Naive B cell (primary cell): ENCODE results near the gene ANK3. TPM values are rescaled to one million over a fixed set of nuclear protein-coding genes. Genes with fewer than 3 reads are reported as not detected.

Source experiments
- ATAC-seq, 2 donors: fragments of 150-1000 bp; cut with Tn5 transposase; 2 replicates each; pipeline ENCODE4 v1.10.0; 2021; ENCODE audit warnings: low read depth in 2 of 2, mild to moderate bottlenecking in 2 of 2, moderate library complexity in 2 of 2
- DNase-seq: peaks from one replicate; pipeline ENCODE4 v3.0.0; 2022
- H3K27ac Mint-ChIP-seq, 6 donors: one replicate each; pipeline ENCODE4 v1.8.0; 2020 to 2022; ENCODE audit warnings: mild to moderate bottlenecking in 6 of 6, mixed read lengths in 6 of 6, moderate library complexity in 5 of 6, inconsistent platforms in 2 of 6
- H3K27me3 Mint-ChIP-seq, 3 donors: one replicate each; pipeline ENCODE4 v1.8.0; 2021 to 2022; ENCODE audit warnings: mixed read lengths in 3 of 3, mild to moderate bottlenecking in 1 of 3
- H3K36me3 Mint-ChIP-seq, 2 donors: one replicate each; pipeline ENCODE4 v1.8.0; 2020 to 2022; ENCODE audit warnings: mixed read lengths in 2 of 2, inconsistent platforms in 1 of 2, mild to moderate bottlenecking in 1 of 2
- H3K4me1 Mint-ChIP-seq, 3 donors: one replicate each; pipeline ENCODE4 v1.8.0; 2020 to 2022; ENCODE audit warnings: mixed read lengths in 3 of 3, inconsistent platforms in 1 of 3, mild to moderate bottlenecking in 1 of 3, moderate library complexity in 1 of 3
- H3K4me3 Mint-ChIP-seq, 8 donors: one replicate each; pipeline ENCODE4 v1.8.0; 2020 to 2022; ENCODE audit warnings: mild to moderate bottlenecking in 8 of 8, mixed read lengths in 8 of 8, moderate library complexity in 8 of 8, inconsistent platforms in 2 of 8
- H3K9me3 Mint-ChIP-seq, 7 donors: one replicate each; pipeline ENCODE4 v1.8.0; 2020 to 2022; ENCODE audit warnings: mixed read lengths in 7 of 7, mild to moderate bottlenecking in 5 of 7, inconsistent platforms in 2 of 7, moderate library complexity in 1 of 7
- polyA plus RNA-seq, 6 donors: library from polyadenylated mRNA; unstranded; fragments of 300-500 nt; fragmentation: Illumina TruSeq; gene quantifications; one replicate each; pipeline ENCODE4 v1.2.3, GENCODE V29; 2021; ENCODE audit warnings: low read depth in 6 of 6

Gene ANK3
- polyA plus RNA-seq = 1 to 10 TPM in 5 of 6 donors, not detected in 1; 1.3 to 3.8 (median 2.5) TPM

GRCh38 chr10:60389413-60390025 lies at the start of gene ANK3:
Gene ANK3 (minus strand): TSS chr10:60389875. CDS start chr10:60389538, 337 bp downstream.
- no peaks in the 10 kb centered on the region for H3K36me3 Mint-ChIP-seq
- ATAC-seq = no peak
- H3K27me3 Mint-ChIP-seq = no peaks in the 10 kb centered on the region
- DNase-seq = no peak
- H3K27ac Mint-ChIP-seq = peak within 1 kb of the TSS in 5 of 6 donors; percentile 1 to 90 (median 78)
- peaks cover 23 to 38% (median 28%) of the 10 kb centered on the region in 3 donors for H3K4me1 Mint-ChIP-seq
- H3K9me3 Mint-ChIP-seq = no peaks in the 10 kb centered on the region
- peak within 1 kb of the TSS in 4 of 8 donors; percentile 23 to 78 (median 62) for H3K4me3 Mint-ChIP-seq

GRCh38 chr10:60434418-60435046 lies 44.9 kb upstream of the ANK3 start:
- Mint-ChIP-seq H3K36me3 (no peaks in the 10 kb centered on the region), H3K27me3 (no peaks in the 10 kb centered on the region), H3K4me1 (peaks cover 12 to 17% (median 16%) of the 10 kb centered on the region in 3 donors), H3K9me3 (no peaks in the 10 kb centered on the region), H3K4me3 (no peak overlapping the region), H3K27ac (no peak overlapping the region)
- DNase-seq = peak; percentile 27
- ATAC-seq = no peak

GRCh38 chr10:60433684-60434083 lies 44.0 kb upstream of the ANK3 start:
- ATAC-seq = no peak
- H3K9me3 Mint-ChIP-seq = no peaks in the 10 kb centered on the region
- no peak overlapping the region for H3K27ac Mint-ChIP-seq
- DNase-seq = no peak
- no peaks in the 10 kb centered on the region for H3K36me3 Mint-ChIP-seq
- H3K4me1 Mint-ChIP-seq = peaks cover 12 to 17% (median 16%) of the 10 kb centered on the region in 3 donors
- H3K27me3 Mint-ChIP-seq = no peaks in the 10 kb centered on the region
- H3K4me3 Mint-ChIP-seq = no peak overlapping the region

GRCh38 chr10:60430836-60431597 lies 41.3 kb upstream of the ANK3 start:
- H3K9me3 Mint-ChIP-seq = no peaks in the 10 kb centered on the region
- no peaks in the 10 kb centered on the region for H3K27me3 Mint-ChIP-seq
- peaks cover 12 to 17% (median 16%) of the 10 kb centered on the region in 3 donors for H3K4me1 Mint-ChIP-seq
- H3K27ac Mint-ChIP-seq = no peak overlapping the region
- DNase-seq (no peak), ATAC-seq (no peak)
- H3K4me3 Mint-ChIP-seq = no peak overlapping the region
- no peaks in the 10 kb centered on the region for H3K36me3 Mint-ChIP-seq

GRCh38 chr10:60430017-60430416 lies 40.3 kb upstream of the ANK3 start:
- Mint-ChIP-seq H3K27me3 (no peaks in the 10 kb centered on the region), H3K27ac (peak overlapping the region in 1 of 6 donors; percentile 81), H3K4me1 (peaks cover 13 to 23% (median 19%) of the 10 kb centered on the region in 3 donors), H3K36me3 (no peaks in the 10 kb centered on the region), H3K4me3 (no peak overlapping the region), H3K9me3 (no peaks in the 10 kb centered on the region)
- no peak for DNase-seq
- ATAC-seq = no peak

GRCh38 chr10:60429084-60429849 lies 39.6 kb upstream of the ANK3 start:
- H3K27me3 Mint-ChIP-seq = no peaks in the 10 kb centered on the region
- H3K27ac Mint-ChIP-seq = no peak overlapping the region
- DNase-seq (no peak), ATAC-seq (no peak)
- no peak overlapping the region for H3K4me3 Mint-ChIP-seq
- H3K9me3 Mint-ChIP-seq = no peaks in the 10 kb centered on the region
- no peaks in the 10 kb centered on the region for H3K36me3 Mint-ChIP-seq
- peaks cover 14 to 27% (median 24%) of the 10 kb centered on the region in 3 donors for H3K4me1 Mint-ChIP-seq

GRCh38 chr10:60428387-60428737 lies 38.7 kb upstream of the ANK3 start:
- H3K36me3 Mint-ChIP-seq = no peaks in the 10 kb centered on the region
- H3K4me3 Mint-ChIP-seq = no peak overlapping the region
- peaks cover 11 to 22% (median 19%) of the 10 kb centered on the region in 3 donors for H3K4me1 Mint-ChIP-seq
- no peak for ATAC-seq
- H3K9me3 Mint-ChIP-seq = no peaks in the 10 kb centered on the region
- DNase-seq = no peak
- H3K27ac Mint-ChIP-seq = peak overlapping the region in 1 of 6 donors; percentile 52
- H3K27me3 Mint-ChIP-seq = no peaks in the 10 kb centered on the region

- ATAC-seq (no peak), DNase-seq (no peak)
- H3K36me3 Mint-ChIP-seq = no peaks in the 10 kb centered on the region
- peak overlapping the region in 2 of 6 donors; percentile 21 to 52 for H3K27ac Mint-ChIP-seq
- H3K27me3 Mint-ChIP-seq = no peaks in the 10 kb centered on the region
- H3K4me1 Mint-ChIP-seq = peaks cover 9 to 17% (median 14%) of the 10 kb centered on the region in 3 donors
- no peaks in the 10 kb centered on the region for H3K9me3 Mint-ChIP-seq
- H3K4me3 Mint-ChIP-seq = no peak overlapping the region
Observed at GRCh38 chr10:60427709-60428386, 38.2 kb upstream of the ANK3 start.

GRCh38 chr10:60427148-60427547 lies 37.5 kb upstream of the ANK3 start:
- Mint-ChIP-seq H3K4me1 (peaks cover 9 to 14% (median 9%) of the 10 kb centered on the region in 3 donors), H3K36me3 (no peaks in the 10 kb centered on the region), H3K27me3 (no peaks in the 10 kb centered on the region), H3K9me3 (no peaks in the 10 kb centered on the region), H3K27ac (no peak overlapping the region), H3K4me3 (no peak overlapping the region)
- no peak for DNase-seq
- no peak for ATAC-seq

GRCh38 chr10:60426425-60426824 lies 36.8 kb upstream of the ANK3 start:
- DNase-seq (no peak), ATAC-seq (no peak)
- Mint-ChIP-seq H3K4me1 (peaks cover 7 to 14% (median 9%) of the 10 kb centered on the region in 3 donors), H3K9me3 (no peaks in the 10 kb centered on the region), H3K27ac (no peak overlapping the region), H3K36me3 (no peaks in the 10 kb centered on the region), H3K27me3 (no peaks in the 10 kb centered on the region), H3K4me3 (no peak overlapping the region)

- Mint-ChIP-seq H3K27ac (no peak overlapping the region), H3K4me3 (no peak overlapping the region)
Observed at GRCh38 chr10:60425392-60426110, 35.9 kb upstream of the ANK3 start.

GRCh38 chr10:60424971-60425370 lies 35.3 kb upstream of the ANK3 start:
- Mint-ChIP-seq H3K9me3 (no peaks in the 10 kb centered on the region), H3K4me3 (no peak overlapping the region), H3K27ac (peak overlapping the region in 2 of 6 donors; percentile 5 to 9), H3K36me3 (no peaks in the 10 kb centered on the region), H3K4me1 (peaks cover 6 to 12% (median 7%) of the 10 kb centered on the region in 3 donors), H3K27me3 (no peaks in the 10 kb centered on the region)
- DNase-seq (no peak), ATAC-seq (no peak)

More at GRCh38 chr10:60425392-60426110, 35.9 kb upstream of the ANK3 start:
- Mint-ChIP-seq H3K27me3 (no peaks in the 10 kb centered on the region), H3K9me3 (no peaks in the 10 kb centered on the region), H3K4me1 (peaks cover 7 to 14% (median 9%) of the 10 kb centered on the region in 3 donors), H3K36me3 (no peaks in the 10 kb centered on the region)
- DNase-seq (no peak), ATAC-seq (no peak)
